OCI-LY7 (cell line): Measurements from ENCODE around the gene LRRC51. TPM values are rescaled to one million over a fixed set of nuclear protein-coding genes. Genes with fewer than 3 reads are reported as not detected.

Experiments used
- BruUV-seq: library from RNA; stranded (reverse); fragments of 400-500 nt; replicated peaks from 2 replicates; lab custom pipeline; 2021; lab: Mats Ljungman, UMichigan
- CTCF ChIA-PET: fragments of 300-600 bp; sonication (Branson Sonifier 250); formaldehyde crosslinking; loops from one replicate; lab custom pipeline; 2022; ENCODE audit warnings: antibody characterized with exemption; ENCODE audit not compliant: unreplicated experiment; lab: Charles Lee
- POLR2A ChIA-PET: fragments of 300-600 bp; sonication (Branson Sonifier 250); formaldehyde crosslinking; loops from one replicate; lab custom pipeline; 2022; ENCODE audit warnings: antibody characterized with exemption; lab: Charles Lee
- DNase-seq: peaks from one replicate; pipeline ENCODE4 v3.0.0-alpha.2; 2015; ENCODE audit warnings: low spot score
- H2AFZ ChIP-seq: fragments of 200-600 bp; sonication (generic), shearing (Covaris generic); 2 replicates; pipeline ENCODE4 v1.6.1; 2014; ENCODE audit warnings: mild to moderate bottlenecking, antibody characterized with exemption, low read length, moderate library complexity
- H3K27ac ChIP-seq: fragments of 200-600 bp; sonication (generic); 2 replicates; pipeline ENCODE4 v1.5.1; 2014; ENCODE audit warnings: mixed run types, low read depth, mild to moderate bottlenecking, moderate library complexity, low read length, inconsistent platforms; ENCODE audit not compliant: poor library complexity, severe bottlenecking
- H3K36me3 ChIP-seq: fragments of 200-600 bp; sonication (generic); 2 replicates; pipeline ENCODE4 v1.6.1; 2014; ENCODE audit warnings: mild to moderate bottlenecking, antibody characterized with exemption, low read length, moderate library complexity, mixed read lengths; ENCODE audit not compliant: insufficient read depth
- H3K4me1 ChIP-seq: fragments of 200-600 bp; sonication (generic); 2 replicates; pipeline ENCODE4 v1.5.1; 2014; ENCODE audit warnings: mild to moderate bottlenecking, low read length; ENCODE audit not compliant: insufficient read depth, poor library complexity, severe bottlenecking
- H3K4me2 ChIP-seq: fragments of 200-600 bp; sonication (generic); 2 replicates; pipeline ENCODE4 v1.6.1; 2014; ENCODE audit warnings: mild to moderate bottlenecking, low read length
- H3K4me3 ChIP-seq: fragments of 200-600 bp; sonication (generic); 2 replicates; pipeline ENCODE4 v1.5.1; 2014; ENCODE audit warnings: mild to moderate bottlenecking, low read depth, low read length; ENCODE audit not compliant: poor library complexity, severe bottlenecking
- H3K79me2 ChIP-seq: fragments of 200-600 bp; sonication (generic); 2 replicates; pipeline ENCODE4 v1.6.1; 2016; ENCODE audit warnings: low read depth, mild to moderate bottlenecking, low read length, moderate library complexity, mixed read lengths; ENCODE audit not compliant: insufficient read depth
- H3K9me2 ChIP-seq: fragments of 200-600 bp; sonication (generic); 2 replicates; pipeline ENCODE4 v1.6.1; 2016; ENCODE audit warnings: mild to moderate bottlenecking, low read length, mixed read lengths; ENCODE audit not compliant: insufficient read depth
- H3K9me3 ChIP-seq: fragments of 200-600 bp; sonication (generic); 2 replicates; pipeline ENCODE4 v1.6.1; 2014; ENCODE audit warnings: mild to moderate bottlenecking, mixed run types, low read length, mixed read lengths
- H4K20me1 ChIP-seq: fragments of 200-600 bp; sonication (generic); 2 replicates; pipeline ENCODE4 v1.6.1; 2014; ENCODE audit warnings: mild to moderate bottlenecking, antibody characterized with exemption, low read length, moderate library complexity, mixed read lengths; ENCODE audit not compliant: insufficient read depth
- CTCF ChIP-seq: fragments of 200-600 bp; sonication (generic); conservative IDR thresholded peaks from 2 replicates; pipeline ENCODE4 v1.5.1; 2014; ENCODE audit warnings: mild to moderate bottlenecking, antibody characterized with exemption, low read length, moderate library complexity, mixed read lengths
- EZH2phosphoT487 ChIP-seq: fragments of 200-600 bp; sonication (generic); IDR thresholded peaks from 2 replicates; pipeline ENCODE4 v1.6.1; 2018; ENCODE audit warnings: low read depth, borderline replicate concordance, mild to moderate bottlenecking, mixed run types, antibody characterized with exemption, low read length, moderate library complexity, mixed read lengths
- intact Hi-C: fragments of 100-400 bp; cut with micrococcal nuclease; formaldehyde crosslinking; loops from one replicate; pipeline ENCODE4 v1.10.0; 2022; ENCODE audit not compliant: unreplicated experiment
- total RNA-seq, 2 experiments: library from RNA; depleted of rRNA in 1 of 2; stranded (reverse); fragments of >200 nt in 1 of 2; shearing (Covaris generic) in 1 of 2; gene quantifications; 2 replicates each; pipeline ENCODE4 v1.2.3, GENCODE V29; 2014 to 2022

The LRRC51 gene
- total RNA-seq, 2 experiments from 2014 or later, result 9.9 to 15.3 TPM

GRCh38 chr11:72102631-72102945 is 21.9 kb downstream of the LRRC51 start:
- no peaks in the 10 kb centered on the region for H3K9me3 ChIP-seq
- H3K9me2 ChIP-seq, result no peaks in the 10 kb centered on the region
- no TSS peak for BruUV-seq
- H3K4me2 ChIP-seq, result peak overlapping the region; percentile 80
- H3K4me3 ChIP-seq, result peak overlapping the region; percentile 76
- peaks cover 25% of the 10 kb centered on the region for H3K4me1 ChIP-seq
- ChIA-PET CTCF (interaction anchor here (2.8 kb wide), 1 partner anchor 11 kb away, joined by 8 read pairs; no protein-coding TSS in a partner anchor), POLR2A (interaction anchor here (0.6 to 1.3 kb wide), 4 partner anchors 19 to 64 kb away, joined by 3 to 4 read pairs (median 4); no protein-coding TSS in a partner anchor)
- peak overlapping the region; percentile 17; the same call in 1 of the 2 replicates for H2AFZ ChIP-seq
- H3K36me3 ChIP-seq, result peaks cover 38% of the 10 kb centered on the region
- H4K20me1 ChIP-seq, result no peaks in the 10 kb centered on the region
- no peak for DNase-seq
- intact Hi-C loops, result no loop called here
- H3K27ac ChIP-seq, result peak overlapping the region; percentile 71
- peaks cover 27% of the 10 kb centered on the region for H3K79me2 ChIP-seq
- TF ChIP-seq EZH2phosphoT487 (no peak), CTCF (no peak)

GRCh38 chr11:72102946-72103753 is 22.5 kb downstream of the LRRC51 start, which contains the start of gene LAMTOR1:
Gene LAMTOR1 (minus strand): TSS chr11:72103297. CDS start chr11:72103224, 73 bp downstream.
- Histone ChIP-seq H3K4me2 (peak within 1 kb of the TSS; percentile 80), H3K4me3 (peak within 1 kb of the TSS; percentile 76), H4K20me1 (no peaks in the 10 kb centered on the region), H3K27ac (peak within 1 kb of the TSS; percentile 71), H3K36me3 (peaks cover 33% of the 10 kb centered on the region), H3K4me1 (peaks cover 25% of the 10 kb centered on the region), H3K79me2 (peaks cover 27% of the 10 kb centered on the region), H3K9me3 (no peaks in the 10 kb centered on the region), H2AFZ (peak within 1 kb of the TSS; percentile 74; the same call in 1 of the 2 replicates), H3K9me2 (no peaks in the 10 kb centered on the region)
- TF ChIP-seq CTCF (peak; percentile 40), EZH2phosphoT487 (no peak)
- BruUV-seq, result no TSS peak
- POLR2A ChIA-PET, result interaction anchor here (0.7 to 1.3 kb wide), 3 partner anchors 22 to 64 kb away, joined by 3 to 4 read pairs (median 3); no protein-coding TSS in a partner anchor
- peak; percentile 99 for DNase-seq
- intact Hi-C loops, result loop anchor here (1.0 kb wide), 2 partner anchors 9 to 23 kb away; partner anchors contain the start of genes ANAPC15, LRRC51 and NUMA1
- CTCF ChIA-PET, result interaction anchor here (2.8 kb wide), 1 partner anchor 12 kb away, joined by 8 read pairs; no protein-coding TSS in a partner anchor
